ENCODE measurements around the gene MBD3L5.
"Not testable (repeated sequence)": the region's sequence is repeated elsewhere in the genome, so short reads cannot be mapped to it uniquely, and the experiment has no call there.

MBD3L5 gene

DNA sequence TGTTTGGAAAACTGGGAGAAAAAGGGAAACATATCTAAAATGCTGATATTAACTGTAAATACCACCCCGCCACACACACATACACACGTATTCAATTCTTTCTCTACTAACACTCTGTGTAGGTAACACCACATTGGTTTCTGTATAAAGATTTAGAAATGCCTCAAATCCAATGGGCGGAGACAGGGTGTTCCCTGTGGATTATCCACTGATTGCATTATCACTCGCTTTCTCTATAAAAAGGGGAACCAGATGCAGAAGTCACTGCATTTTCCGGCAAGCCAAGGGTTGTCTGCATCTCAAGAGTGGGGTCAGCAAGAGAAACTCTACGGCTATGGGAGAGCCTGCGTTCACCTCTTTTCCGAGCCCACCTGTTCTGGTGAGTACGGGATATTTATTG is at the start of gene MBD3L5:
MBD3L5 (plus strand) TSS at position 301 of the 400 bp plus-strand sequence; CDS start at position 335, 34 bp downstream.
- not testable (repeated sequence) for DNase-seq (ENCODE audit: low read depth)

DNA sequence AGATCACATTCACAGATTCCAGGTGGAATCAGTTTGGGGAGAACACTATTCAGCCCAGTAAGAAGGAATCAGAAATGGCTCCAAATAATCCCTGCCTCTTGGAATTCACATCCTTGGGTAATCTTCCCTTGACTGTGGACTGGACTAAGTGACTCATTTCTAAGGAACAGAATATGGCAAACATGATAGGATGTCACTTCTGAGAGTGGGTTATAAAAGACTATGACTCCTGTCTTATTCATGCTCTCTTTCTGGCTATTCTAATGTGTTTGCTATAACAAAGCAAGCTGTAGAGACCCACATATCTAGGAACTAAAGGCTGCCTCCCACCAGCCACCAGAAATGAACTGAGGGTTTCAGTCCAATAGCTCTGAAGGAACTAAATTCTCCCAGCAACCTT is 46.9 kb upstream of the MBD3L5 start:
- no peak for DNase-seq (ENCODE audit: low read depth)

DNA sequence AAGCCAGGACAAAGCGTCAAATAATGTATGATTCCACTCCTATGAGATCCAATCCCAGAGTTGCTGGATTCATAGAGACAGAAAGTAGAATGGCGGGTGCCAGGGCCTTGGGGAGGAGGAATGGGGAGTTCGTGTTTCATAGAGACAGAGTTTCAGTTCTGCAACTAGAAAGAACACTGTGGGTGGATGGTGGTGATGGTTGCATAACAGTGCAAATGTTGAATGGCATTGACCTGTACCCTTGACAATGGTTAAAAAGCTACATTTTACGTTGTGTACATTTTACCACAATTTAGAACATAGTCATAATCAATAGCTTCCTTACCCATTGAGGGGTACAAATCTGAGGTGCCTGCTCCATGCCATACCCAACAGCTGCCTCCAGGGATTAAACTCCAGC is 42.5 kb upstream of the MBD3L5 start:
- no peak for DNase-seq (ENCODE audit: low read depth)

DNA sequence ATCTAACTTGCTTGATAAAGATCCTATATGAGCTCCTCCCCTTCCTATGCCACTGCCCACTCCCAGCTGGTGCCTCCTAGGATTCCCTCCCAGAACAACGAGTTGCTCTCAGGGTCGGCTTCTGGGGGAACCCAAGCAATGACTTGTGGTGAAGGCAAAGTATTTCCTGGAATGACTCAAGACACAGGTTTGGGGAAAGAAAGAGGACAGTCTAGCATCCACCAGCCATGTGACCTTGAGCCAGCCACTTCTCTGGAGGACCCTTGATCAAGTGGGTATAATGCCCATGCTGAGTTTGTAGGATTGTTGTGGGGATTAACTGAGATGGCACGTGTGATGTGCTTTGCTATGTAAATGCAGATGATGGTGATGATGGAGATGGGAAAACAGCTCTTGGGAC is 42.1 kb upstream of the MBD3L5 start:
- DNase-seq (ENCODE audit: low read depth), result no peak

DNA sequence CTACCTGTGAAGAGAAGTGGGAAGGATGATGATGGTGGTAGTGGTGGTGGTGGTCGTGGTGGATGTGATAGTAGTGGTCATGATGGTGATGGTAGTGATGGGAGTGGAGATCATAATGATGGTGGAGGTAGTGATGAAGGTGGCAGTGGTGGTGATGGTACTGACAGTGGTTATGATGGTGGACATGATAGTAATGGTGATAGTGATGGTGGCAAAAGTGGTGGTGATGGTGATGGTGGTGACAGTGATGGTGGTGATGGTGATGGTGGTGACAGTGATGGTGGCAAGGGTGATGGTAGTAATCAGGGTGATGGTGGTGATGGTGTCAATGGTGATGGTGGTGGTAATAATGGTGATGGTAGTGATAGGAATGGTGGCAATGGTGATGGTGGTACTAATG is 35.3 kb upstream of the MBD3L5 start:
- no peak for DNase-seq (ENCODE audit: low read depth)

DNA sequence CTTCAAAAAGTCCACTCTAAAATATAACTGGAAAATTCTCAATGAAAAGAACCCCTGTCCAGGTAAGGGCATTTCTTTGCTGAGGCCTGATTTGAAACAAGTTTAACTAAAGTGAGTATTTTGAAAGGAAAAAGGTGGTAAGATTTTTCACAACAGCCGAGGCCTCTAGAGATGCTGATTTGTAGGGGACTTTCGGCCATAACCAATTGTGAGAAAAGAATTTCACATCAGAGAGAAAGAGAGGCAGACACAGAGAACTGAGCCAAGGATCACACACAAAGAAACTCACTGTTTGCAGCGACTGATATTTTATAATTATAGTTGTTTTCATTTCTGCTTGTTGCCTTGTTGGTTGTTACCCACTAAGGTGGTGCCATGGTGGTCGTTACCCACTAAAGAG is 33.6 kb upstream of the MBD3L5 start:
- no peak for DNase-seq (ENCODE audit: low read depth)

DNA sequence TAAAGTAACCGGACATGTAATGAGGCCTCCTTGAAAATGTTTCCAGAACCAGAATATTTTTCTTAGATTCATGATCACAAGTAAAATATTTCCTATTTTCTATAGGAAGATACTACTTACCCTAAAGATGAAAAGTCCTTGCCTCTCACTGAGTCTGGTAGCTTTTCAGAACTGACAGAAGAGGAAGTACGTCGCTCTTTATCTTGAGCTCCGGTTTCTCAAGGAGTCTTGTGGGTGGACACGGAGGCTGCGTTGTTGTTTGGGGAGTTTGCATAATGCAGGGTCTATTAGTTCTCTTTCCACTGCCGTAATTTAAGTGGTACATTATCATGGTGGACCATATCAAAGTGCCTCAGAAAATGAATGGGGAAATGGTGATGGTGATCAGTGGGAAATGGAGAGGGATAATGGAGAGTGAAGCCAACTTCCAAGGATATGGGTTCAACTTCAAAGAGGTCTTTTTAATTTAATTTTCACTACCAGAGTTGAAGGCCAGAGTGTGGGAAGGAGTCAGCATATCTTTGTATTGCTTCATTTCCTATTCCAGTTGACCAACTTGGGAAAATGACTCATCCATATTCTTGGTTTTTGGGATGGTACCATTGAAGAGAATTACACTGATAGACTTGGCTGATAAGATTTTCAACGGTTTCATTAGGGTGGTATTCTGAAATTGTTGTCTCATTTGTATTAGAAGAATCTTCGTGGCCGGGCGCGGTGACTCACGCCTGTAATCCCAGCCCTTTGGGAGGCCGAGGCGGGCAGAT is 32.5 kb upstream of the MBD3L5 start:
- DNase-seq (ENCODE audit: low read depth), result no peak

DNA sequence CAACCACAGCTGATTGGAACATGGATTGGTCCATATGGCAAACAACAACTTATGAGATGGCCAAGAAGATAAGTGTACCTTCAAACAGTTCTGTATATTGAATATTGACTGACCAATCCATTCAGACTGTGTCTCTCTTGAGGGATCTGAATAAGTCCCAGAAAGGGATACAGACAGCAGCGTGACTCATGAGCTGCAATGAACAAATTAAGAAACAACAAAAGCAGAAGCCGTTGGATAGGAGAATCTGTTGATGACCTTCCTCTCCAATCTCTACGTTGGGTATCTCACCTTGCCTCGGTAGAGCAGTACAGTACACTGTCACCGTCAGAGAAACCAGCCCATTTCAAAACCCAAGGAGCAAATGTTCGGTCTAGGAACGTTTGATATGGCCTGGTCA is 30.4 kb upstream of the MBD3L5 start:
- no peak for DNase-seq (ENCODE audit: low read depth)

DNA sequence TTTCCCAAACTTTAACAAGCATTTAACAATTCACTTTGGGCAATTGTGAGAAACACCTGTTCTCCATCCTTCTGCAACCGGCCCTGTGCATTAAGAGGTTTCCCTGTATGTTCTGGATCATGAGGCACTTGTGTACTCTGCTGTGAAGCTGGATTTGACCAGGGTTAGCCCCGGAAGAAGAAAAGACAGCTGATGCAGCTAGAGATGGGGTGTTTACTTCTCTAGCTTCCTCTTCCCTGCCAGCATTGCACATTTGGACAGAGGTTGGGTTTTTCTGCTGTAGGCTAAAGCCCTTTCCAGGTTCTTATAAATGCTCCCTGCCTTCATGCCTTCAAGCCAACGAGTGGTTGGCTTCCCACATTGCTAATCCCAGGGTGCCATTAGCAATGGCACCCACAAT is 30.0 kb upstream of the MBD3L5 start:
- DNase-seq (ENCODE audit: low read depth), result no peak

DNA sequence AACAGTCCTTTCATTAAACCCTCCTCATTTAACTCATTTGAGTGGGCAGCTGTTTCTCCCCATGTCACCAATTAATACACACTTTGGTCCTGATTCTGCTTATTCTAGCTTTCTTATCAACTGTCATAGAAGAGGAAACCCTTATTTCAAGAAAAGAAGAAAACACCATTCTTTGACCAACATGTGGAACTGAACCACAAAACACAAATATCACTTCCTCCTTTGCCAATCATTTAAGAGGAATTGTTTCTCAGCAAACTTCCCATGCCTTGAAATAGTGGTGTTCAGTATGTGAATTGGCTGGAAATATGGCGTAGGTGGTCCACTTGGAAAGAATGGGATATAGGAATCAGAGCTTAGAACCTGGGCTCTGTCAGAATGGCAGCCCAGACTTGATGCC is 29.6 kb upstream of the MBD3L5 start:
- DNase-seq (ENCODE audit: low read depth), result no peak

DNA sequence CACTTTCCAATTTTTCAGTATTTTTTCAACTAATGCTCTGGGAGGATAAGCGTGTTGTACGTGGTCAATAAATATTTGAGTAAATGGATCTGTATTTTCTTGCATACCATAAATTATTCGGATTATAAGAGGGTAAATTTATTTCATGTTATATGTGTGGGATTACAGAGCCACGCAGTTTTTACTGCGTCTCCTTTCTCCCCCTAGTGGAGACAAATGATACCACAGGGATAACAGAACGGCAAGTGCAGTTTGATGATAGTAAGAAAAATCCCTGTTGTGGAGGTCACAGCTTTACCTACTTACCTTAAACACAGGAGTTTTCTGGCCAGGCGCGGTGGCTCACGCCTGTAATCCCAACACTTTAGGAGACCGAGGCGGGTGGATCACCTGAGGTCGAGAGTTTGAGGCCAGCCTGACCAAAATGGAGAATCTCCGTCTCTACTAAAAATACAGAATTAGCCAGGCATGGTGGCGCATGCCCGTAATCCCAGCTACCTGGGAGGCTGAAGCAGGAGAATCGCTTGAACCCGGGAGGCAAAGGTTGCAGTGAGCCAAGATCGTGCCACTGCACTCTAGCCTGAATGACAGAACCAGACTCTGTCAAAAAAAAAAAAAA is 26.0 kb upstream of the MBD3L5 start:
- no peak for DNase-seq (ENCODE audit: low read depth)

DNA sequence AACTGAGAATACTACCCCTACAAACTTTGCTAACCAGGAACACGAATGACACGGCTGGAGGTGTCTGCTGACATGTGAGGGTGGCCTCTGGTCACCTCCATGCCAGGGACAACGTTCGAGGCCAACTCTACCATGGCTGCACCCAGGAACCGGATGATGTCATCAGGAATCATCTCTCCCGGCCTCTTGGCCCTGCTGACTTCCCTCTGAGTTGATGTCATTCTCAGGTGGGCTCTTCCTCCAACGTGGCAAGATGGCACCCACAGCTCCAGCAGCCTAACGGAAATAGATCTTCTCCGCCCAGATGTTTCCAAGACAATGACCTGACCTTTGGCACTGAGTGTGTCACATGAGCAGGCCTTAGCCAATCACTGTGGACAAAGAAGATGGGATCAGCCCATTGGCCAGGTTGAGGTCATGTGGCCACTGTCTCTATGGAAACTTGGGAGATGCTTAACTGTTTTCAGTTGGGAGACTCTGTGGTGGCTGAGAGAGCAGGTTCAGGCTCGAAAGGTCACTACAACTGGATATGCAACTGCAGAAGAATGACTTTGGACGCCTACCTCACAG is 24.2 kb upstream of the MBD3L5 start:
- no peak for DNase-seq (ENCODE audit: low read depth)

DNA sequence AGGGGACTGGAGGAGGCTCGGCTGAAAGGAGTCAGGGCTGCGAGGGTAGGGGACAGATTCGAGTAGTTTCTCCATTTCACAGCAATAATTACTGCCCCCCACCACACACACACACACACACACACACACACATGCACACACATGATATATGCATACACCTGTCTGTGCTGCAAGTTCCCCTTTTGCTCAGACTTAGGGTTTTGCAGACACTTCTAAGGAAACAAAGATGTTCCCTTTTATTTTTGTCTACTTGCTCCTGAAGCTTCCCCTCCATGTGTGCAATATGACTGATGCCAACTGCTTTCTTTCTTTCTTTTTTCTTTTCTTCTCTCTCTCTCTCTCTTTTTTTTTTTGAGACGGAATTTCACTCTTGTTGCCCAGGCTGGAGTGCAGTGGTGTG is 22.5 kb upstream of the MBD3L5 start:
- DNase-seq (ENCODE audit: low read depth), result no peak

DNA sequence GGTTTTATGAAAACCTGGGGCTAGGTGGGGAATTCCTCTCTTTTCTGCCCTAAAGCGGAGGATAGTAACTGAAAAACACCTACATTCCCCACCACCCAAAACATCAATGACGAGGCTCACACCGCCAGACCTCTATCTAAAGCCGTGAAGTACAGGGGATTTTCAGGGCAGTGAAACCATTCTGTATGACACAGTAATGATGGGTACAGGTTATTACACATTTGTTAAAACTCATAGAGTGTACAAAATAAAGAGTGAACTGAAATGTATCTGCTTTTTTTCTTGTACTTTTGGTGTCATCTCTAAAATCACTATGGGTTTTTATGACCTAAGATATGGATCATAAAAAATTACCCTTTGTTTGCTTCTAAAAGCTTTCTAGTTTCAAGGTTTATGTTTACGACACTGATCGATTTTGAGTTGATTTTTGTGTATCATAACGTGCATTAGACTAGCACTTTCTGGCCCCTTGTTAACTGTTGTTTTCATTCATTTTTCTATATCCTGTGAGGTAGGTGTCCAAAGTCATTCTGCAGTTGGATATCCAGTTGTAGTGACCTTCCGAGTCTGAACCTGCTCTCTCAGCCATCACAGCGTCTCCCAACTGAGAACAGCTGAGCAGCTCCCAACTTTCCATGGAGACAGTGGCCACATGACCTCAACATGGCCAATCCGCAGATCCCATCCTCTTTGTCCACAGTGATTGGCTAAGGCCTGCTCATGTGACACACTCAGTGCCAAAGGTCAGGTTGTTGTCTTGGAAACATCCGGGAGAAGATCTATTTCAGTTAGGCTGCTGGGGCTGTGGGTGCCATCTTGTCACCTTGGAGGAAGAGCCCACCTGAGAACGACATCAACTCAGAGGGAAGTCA is 19.4 kb upstream of the MBD3L5 start:
- DNase-seq (ENCODE audit: low read depth), result no peak

DNA sequence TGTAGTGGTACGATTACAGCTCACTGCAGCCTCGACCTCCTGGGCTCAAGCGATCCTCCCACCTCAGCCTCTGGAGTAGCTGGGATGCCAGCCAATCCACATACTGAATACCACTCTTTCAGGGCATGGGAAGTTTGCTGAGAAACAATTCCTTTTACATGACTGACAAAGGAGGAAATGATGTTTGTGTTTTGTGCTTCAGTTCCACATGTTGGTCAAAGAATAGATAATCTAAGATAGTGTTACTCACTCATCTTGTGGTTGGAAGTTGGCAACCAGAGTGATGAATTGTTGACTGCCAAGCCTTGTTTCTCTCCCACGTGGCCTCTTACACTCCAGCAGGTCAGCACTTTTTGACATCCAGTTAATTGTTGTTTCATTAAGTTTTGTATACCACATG is 16.7 kb upstream of the MBD3L5 start:
- DNase-seq (ENCODE audit: low read depth), result no peak

DNA sequence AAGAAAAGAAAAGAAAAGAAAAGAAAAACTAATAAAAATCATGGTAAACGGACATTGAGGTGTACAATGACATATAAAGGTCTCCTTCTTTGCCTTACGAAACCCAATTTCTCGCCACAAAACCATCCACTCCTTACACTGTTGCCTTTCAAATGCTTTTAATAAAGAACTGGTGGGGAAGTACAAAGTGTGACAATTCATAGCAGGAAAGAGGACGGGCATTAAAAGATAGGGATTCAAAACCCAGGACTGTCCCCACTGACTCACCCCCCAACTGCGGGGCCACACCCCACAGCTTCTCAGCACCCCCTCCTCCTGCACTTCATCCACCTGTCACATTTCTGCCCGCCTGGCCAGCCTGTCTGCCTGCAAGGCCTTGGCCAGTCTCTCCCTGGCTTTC is 11.6 kb upstream of the MBD3L5 start:
- DNase-seq (ENCODE audit: low read depth), result no peak

DNA sequence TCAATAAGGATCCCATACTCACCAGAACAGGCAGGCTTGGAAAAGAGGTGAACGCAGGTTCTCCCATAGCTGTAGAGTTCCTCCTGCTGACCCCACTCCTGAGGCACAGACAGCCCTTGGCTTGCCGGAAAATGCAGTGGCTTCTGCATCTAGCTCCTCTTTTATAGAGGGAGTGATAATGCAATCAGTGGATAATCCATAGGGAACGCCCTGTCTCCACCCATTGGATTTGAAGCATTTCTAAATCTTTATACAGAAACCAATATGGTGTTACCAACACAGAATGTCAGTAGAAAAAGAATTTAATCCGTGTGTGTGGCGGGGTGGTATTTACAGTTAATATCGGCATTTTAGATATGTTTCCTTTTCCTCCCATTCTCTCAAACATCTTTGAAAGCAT is 9.0 kb upstream of the MBD3L5 start, which contains the start of gene MBD3L2B:
MBD3L2B (minus strand) TSS at position 101 of the 400 bp plus-strand sequence; CDS start at position 67, 34 bp downstream.
- not testable (repeated sequence) for DNase-seq (ENCODE audit: low read depth)

DNA sequence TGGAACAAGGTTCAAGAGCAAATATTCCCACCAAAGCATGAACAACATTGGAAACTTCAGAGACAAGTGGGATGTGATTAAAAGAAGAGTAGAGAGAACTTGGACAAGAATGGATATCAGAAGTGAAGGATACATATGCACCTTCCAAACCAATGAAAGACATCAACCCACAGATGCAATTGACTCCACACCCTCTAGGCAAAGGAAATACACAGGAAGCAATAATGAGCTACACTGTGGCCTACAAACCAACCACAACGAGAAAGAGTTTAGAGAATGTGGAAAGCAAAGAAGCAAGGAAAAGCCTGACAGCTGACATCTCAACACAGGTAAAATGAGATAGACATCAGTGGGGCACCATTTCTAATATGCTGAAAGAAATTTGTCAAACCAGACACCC is 1.6 kb upstream of the MBD3L5 start:
- not testable (repeated sequence) for DNase-seq (ENCODE audit: low read depth)

DNA sequence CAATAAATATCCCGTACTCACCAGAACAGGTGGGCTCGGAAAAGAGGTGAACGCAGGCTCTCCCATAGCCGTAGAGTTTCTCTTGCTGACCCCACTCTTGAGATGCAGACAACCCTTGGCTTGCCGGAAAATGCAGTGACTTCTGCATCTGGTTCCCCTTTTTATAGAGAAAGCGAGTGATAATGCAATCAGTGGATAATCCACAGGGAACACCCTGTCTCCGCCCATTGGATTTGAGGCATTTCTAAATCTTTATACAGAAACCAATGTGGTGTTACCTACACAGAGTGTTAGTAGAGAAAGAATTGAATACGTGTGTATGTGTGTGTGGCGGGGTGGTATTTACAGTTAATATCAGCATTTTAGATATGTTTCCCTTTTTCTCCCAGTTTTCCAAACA is 9.7 kb downstream of the MBD3L5 start, which contains the start of gene MBD3L4:
MBD3L4 (minus strand) TSS at position 101 of the 400 bp plus-strand sequence; CDS start at position 66, 35 bp downstream.
- not testable (repeated sequence) for DNase-seq (ENCODE audit: low read depth)

DNA sequence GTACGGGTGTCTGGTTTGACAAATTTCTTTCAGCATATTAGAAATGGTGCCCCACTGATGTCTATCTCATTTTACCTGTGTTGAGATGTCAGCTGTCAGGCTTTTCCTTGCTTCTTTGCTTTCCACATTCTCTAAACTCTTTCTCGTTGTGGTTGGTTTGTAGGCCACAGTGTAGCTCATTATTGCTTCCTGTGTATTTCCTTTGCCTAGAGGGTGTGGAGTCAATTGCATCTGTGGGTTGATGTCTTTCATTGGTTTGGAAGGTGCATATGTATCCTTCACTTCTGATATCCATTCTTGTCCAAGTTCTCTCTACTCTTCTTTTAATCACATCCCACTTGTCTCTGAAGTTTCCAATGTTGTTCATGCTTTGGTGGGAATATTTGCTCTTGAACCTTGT is 11.2 kb downstream of the MBD3L5 start:
- DNase-seq (ENCODE audit: low read depth), result not testable (repeated sequence)

DNA sequence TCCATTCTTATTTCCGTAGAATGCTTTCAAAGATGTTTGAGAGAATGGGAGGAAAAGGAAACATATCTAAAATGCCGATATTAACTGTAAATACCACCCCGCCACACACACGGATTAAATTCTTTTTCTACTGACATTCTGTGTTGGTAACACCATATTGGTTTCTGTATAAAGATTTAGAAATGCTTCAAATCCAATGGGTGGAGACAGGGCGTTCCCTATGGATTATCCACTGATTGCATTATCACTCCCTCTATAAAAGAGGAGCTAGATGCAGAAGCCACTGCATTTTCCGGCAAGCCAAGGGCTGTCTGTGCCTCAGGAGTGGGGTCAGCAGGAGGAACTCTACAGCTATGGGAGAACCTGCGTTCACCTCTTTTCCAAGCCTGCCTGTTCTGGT is 18.6 kb downstream of the MBD3L5 start, which contains the start of gene MBD3L2:
MBD3L2 (plus strand) TSS at position 301 of the 400 bp plus-strand sequence; CDS start at position 354, 53 bp downstream.
- not testable (repeated sequence) for DNase-seq (ENCODE audit: low read depth)

DNA sequence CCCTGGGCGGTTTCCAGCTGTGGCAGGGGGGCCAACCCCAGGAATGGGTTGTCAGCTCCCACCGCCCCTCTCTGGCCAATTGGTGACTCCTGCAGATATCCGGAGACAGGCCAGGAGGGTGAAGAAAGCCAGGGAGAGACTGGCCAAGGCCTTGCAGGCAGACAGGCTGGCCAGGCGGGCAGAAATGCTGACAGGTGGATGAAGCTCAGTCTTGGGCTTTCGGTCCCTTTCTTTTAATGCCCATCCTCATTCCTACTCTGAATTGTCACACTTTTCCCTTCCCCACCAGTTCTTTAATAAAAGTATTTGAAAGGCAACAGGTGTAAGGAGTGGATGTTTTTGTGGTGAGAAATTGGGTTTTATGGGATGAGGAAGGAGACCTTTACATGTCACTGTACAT is 21.0 kb downstream of the MBD3L5 start:
- DNase-seq (ENCODE audit: low read depth), result not testable (repeated sequence)

All from GM04504 (cell line).